ENCODE results near the gene MICU2.
"Not testable (repeated sequence)": the region's sequence is repeated elsewhere in the genome, so short reads cannot be mapped to it uniquely, and the experiment has no call there.

Gene MICU2

GRCh38 chr13:21596722-21597121 is 7.2 kb downstream of the MICU2 start:
- H3K4me3 ChIP-seq (ENCODE audit: control insufficient read depth in 1 of 7, extremely low read depth in 1 of 7, insufficient read depth in 4 of 7, low read depth in 2 of 7, low read length in 6 of 7): no peak overlapping the region
- no peaks in the 10 kb centered on the region for H3K36me3 ChIP-seq (ENCODE audit: control insufficient read depth in 4 of 4, insufficient read depth in 4 of 4, low read length in 3 of 4)
- ChIA-PET POLR2A (no interaction called here), CTCF (no interaction called here)
- H3K4me1 ChIP-seq (ENCODE audit: control extremely low read depth in 1 of 4, control insufficient read depth in 4 of 4, insufficient read depth in 4 of 4, low read length in 3 of 4): peaks cover 0 to 9% (median 1%) of the 10 kb centered on the region in 4 experiments
- no peaks in the 10 kb centered on the region for H3K27me3 ChIP-seq (replicated peaks in 2 of 5; ENCODE audit: control insufficient read depth in 4 of 5, insufficient read depth in 5 of 5, low read length in 4 of 5)
- no peak overlapping the region for H3K27ac ChIP-seq (ENCODE audit: insufficient read depth in 1 of 2, low read depth in 1 of 2, low read length in 2 of 2, poor library complexity in 1 of 2, severe bottlenecking in 2 of 2)
- peaks cover 0 to 3% (median 0%) of the 10 kb centered on the region in 5 experiments for H3K9me3 ChIP-seq (ENCODE audit: control extremely low read depth in 1 of 5, control insufficient read depth in 4 of 5, insufficient read depth in 2 of 5, low read depth in 1 of 5, low read length in 4 of 5)
- DNase-seq: no peak

GRCh38 chr13:21595546-21595822 is 8.5 kb downstream of the MICU2 start:
- ChIA-PET POLR2A (no interaction called here), CTCF (interaction anchor here (0.9 to 2.2 kb wide), 2 partner anchors 10 to 18 kb away, joined by 3 to 6 read pairs; no protein-coding TSS in a partner anchor)
- Histone ChIP-seq H3K27me3 (replicated peaks in 2 of 5; ENCODE audit: control insufficient read depth in 4 of 5, insufficient read depth in 5 of 5, low read length in 4 of 5) (no peaks in the 10 kb centered on the region), H3K4me1 (ENCODE audit: control extremely low read depth in 1 of 4, control insufficient read depth in 4 of 4, insufficient read depth in 4 of 4, low read length in 3 of 4) (peaks cover 0 to 9% (median 1%) of the 10 kb centered on the region in 4 experiments), H3K27ac (ENCODE audit: insufficient read depth in 1 of 2, low read depth in 1 of 2, low read length in 2 of 2, poor library complexity in 1 of 2, severe bottlenecking in 2 of 2) (no peak overlapping the region), H3K36me3 (ENCODE audit: control insufficient read depth in 4 of 4, insufficient read depth in 4 of 4, low read length in 3 of 4) (no peaks in the 10 kb centered on the region), H3K9me3 (ENCODE audit: control extremely low read depth in 1 of 5, control insufficient read depth in 4 of 5, insufficient read depth in 2 of 5, low read depth in 1 of 5, low read length in 4 of 5) (peaks cover 0 to 3% (median 0%) of the 10 kb centered on the region in 5 experiments), H3K4me3 (ENCODE audit: control insufficient read depth in 1 of 7, extremely low read depth in 1 of 7, insufficient read depth in 4 of 7, low read depth in 2 of 7, low read length in 6 of 7) (no peak overlapping the region)
- no peak for DNase-seq

- no peak for DNase-seq
- CTCF ChIA-PET: interaction anchor here (0.9 to 2.2 kb wide), 2 partner anchors 11 to 17 kb away, joined by 3 to 6 read pairs; no protein-coding TSS in a partner anchor
- Histone ChIP-seq H3K9me3 (ENCODE audit: control extremely low read depth in 1 of 5, control insufficient read depth in 4 of 5, insufficient read depth in 2 of 5, low read depth in 1 of 5, low read length in 4 of 5) (peaks cover 0 to 3% (median 0%) of the 10 kb centered on the region in 5 experiments), H3K4me1 (ENCODE audit: control extremely low read depth in 1 of 4, control insufficient read depth in 4 of 4, insufficient read depth in 4 of 4, low read length in 3 of 4) (peaks cover 0 to 9% (median 1%) of the 10 kb centered on the region in 4 experiments), H3K27me3 (replicated peaks in 2 of 5; ENCODE audit: control insufficient read depth in 4 of 5, insufficient read depth in 5 of 5, low read length in 4 of 5) (no peaks in the 10 kb centered on the region), H3K27ac (ENCODE audit: insufficient read depth in 1 of 2, low read depth in 1 of 2, low read length in 2 of 2, poor library complexity in 1 of 2, severe bottlenecking in 2 of 2) (no peak overlapping the region), H3K36me3 (ENCODE audit: control insufficient read depth in 4 of 4, insufficient read depth in 4 of 4, low read length in 3 of 4) (no peaks in the 10 kb centered on the region), H3K4me3 (ENCODE audit: control insufficient read depth in 1 of 7, extremely low read depth in 1 of 7, insufficient read depth in 4 of 7, low read depth in 2 of 7, low read length in 6 of 7) (no peak overlapping the region)
- POLR2A ChIA-PET: no interaction called here
- WGBS (ENCODE audit: insufficient coverage): 100% methylated on average over 1 of the region's 3 CpGs
Measured at GRCh38 chr13:21594715-21595545, 9.0 kb downstream of the MICU2 start.

GRCh38 chr13:21590665-21591456 is 13.1 kb downstream of the MICU2 start:
- H3K4me3 ChIP-seq (ENCODE audit: control insufficient read depth in 1 of 7, extremely low read depth in 1 of 7, insufficient read depth in 4 of 7, low read depth in 2 of 7, low read length in 6 of 7); CTCF ChIA-PET; H3K36me3 ChIP-seq (ENCODE audit: control insufficient read depth in 4 of 4, insufficient read depth in 4 of 4, low read length in 3 of 4); H3K27me3 ChIP-seq (replicated peaks in 2 of 5; ENCODE audit: control insufficient read depth in 4 of 5, insufficient read depth in 5 of 5, low read length in 4 of 5); H3K9me3 ChIP-seq (ENCODE audit: control extremely low read depth in 1 of 5, control insufficient read depth in 4 of 5, insufficient read depth in 2 of 5, low read depth in 1 of 5, low read length in 4 of 5); POLR2A ChIA-PET; H3K4me1 ChIP-seq (ENCODE audit: control extremely low read depth in 1 of 4, control insufficient read depth in 4 of 4, insufficient read depth in 4 of 4, low read length in 3 of 4); H3K27ac ChIP-seq (ENCODE audit: insufficient read depth in 1 of 2, low read depth in 1 of 2, low read length in 2 of 2, poor library complexity in 1 of 2, severe bottlenecking in 2 of 2); DNase-seq: not testable (repeated sequence)
- WGBS (ENCODE audit: insufficient coverage): 97% methylated on average over 6 of the region's 11 CpGs

- no peak overlapping the region for H3K27ac ChIP-seq (ENCODE audit: insufficient read depth in 1 of 2, low read depth in 1 of 2, low read length in 2 of 2, poor library complexity in 1 of 2, severe bottlenecking in 2 of 2)
- ChIA-PET POLR2A (no interaction called here), CTCF (interaction anchor here (1.9 kb wide), 1 partner anchor 14 kb away, joined by 4 read pairs; the partner anchor contains the start of gene MICU2)
Measured at GRCh38 chr13:21590231-21590630, 13.7 kb downstream of the MICU2 start.

DNA sequence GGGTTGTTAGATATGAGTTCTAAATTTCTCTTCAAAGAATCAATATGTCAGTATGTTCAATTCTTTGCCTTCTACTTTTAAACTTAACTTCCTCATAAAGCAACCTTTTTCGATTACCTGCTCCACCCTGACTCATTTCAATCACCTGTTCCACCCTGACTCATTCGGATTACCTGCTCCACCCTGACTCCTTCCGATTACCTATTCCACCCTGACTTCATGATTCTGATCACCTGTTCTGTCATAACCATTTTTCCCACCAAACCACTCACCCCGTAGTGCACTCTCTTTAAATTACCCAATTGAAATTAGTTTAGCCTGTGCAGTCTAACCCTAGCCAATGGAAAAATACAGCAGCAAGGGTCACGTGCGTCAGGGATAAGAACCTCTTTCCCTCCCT is 14.5 kb downstream of the MICU2 start:
- H3K4me1 ChIP-seq (ENCODE audit: control extremely low read depth in 1 of 4, control insufficient read depth in 4 of 4, insufficient read depth in 4 of 4, low read length in 3 of 4); H3K4me3 ChIP-seq (ENCODE audit: control insufficient read depth in 1 of 7, extremely low read depth in 1 of 7, insufficient read depth in 4 of 7, low read depth in 2 of 7, low read length in 6 of 7); H3K27me3 ChIP-seq (replicated peaks in 2 of 5; ENCODE audit: control insufficient read depth in 4 of 5, insufficient read depth in 5 of 5, low read length in 4 of 5); DNase-seq; H3K27ac ChIP-seq (ENCODE audit: insufficient read depth in 1 of 2, low read depth in 1 of 2, low read length in 2 of 2, poor library complexity in 1 of 2, severe bottlenecking in 2 of 2); POLR2A ChIA-PET; H3K9me3 ChIP-seq (ENCODE audit: control extremely low read depth in 1 of 5, control insufficient read depth in 4 of 5, insufficient read depth in 2 of 5, low read depth in 1 of 5, low read length in 4 of 5); H3K36me3 ChIP-seq (ENCODE audit: control insufficient read depth in 4 of 4, insufficient read depth in 4 of 4, low read length in 3 of 4): not testable (repeated sequence)
- CTCF ChIA-PET: interaction anchor here (1.9 to 2.0 kb wide), 2 partner anchors 12 to 14 kb away, joined by 4 read pairs; partner anchors contain the start of gene MICU2
- WGBS (ENCODE audit: insufficient coverage): 97% methylated on average over 6 of the region's 6 CpGs

More at GRCh38 chr13:21590231-21590630, 13.7 kb downstream of the MICU2 start:
- no peak overlapping the region for H3K4me3 ChIP-seq (ENCODE audit: control insufficient read depth in 1 of 7, extremely low read depth in 1 of 7, insufficient read depth in 4 of 7, low read depth in 2 of 7, low read length in 6 of 7)
- no peak for DNase-seq
- H3K36me3 ChIP-seq (ENCODE audit: control insufficient read depth in 4 of 4, insufficient read depth in 4 of 4, low read length in 3 of 4): peaks cover 0 to 1% (median 0%) of the 10 kb centered on the region in 4 experiments
- H3K27me3 ChIP-seq (replicated peaks in 2 of 5; ENCODE audit: control insufficient read depth in 4 of 5, insufficient read depth in 5 of 5, low read length in 4 of 5): no peaks in the 10 kb centered on the region
- peaks cover 0 to 3% (median 0%) of the 10 kb centered on the region in 5 experiments for H3K9me3 ChIP-seq (ENCODE audit: control extremely low read depth in 1 of 5, control insufficient read depth in 4 of 5, insufficient read depth in 2 of 5, low read depth in 1 of 5, low read length in 4 of 5)
- peaks cover 0 to 9% (median 0%) of the 10 kb centered on the region in 4 experiments for H3K4me1 ChIP-seq (ENCODE audit: control extremely low read depth in 1 of 4, control insufficient read depth in 4 of 4, insufficient read depth in 4 of 4, low read length in 3 of 4)
- WGBS (ENCODE audit: insufficient coverage): 90% methylated on average over 1 of the region's 5 CpGs

DNA sequence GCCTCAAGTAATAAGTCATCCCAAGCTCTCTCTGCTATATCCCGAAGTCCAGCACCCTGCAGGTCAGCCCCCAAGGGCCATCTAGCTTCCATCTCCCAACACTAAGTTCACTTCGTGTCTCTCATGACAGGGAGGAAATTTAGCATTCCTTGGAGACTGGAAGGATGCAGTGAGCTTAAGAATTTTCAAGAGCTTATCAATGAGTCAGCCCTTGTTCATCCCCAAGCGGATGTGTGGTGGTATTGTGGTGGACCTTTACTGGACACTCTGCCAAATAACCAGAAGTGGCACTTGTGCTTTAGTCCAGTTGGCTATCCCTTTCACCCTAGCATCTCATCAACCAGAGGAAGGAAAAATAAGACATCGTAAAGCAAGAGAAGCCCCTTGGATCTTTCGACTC is 15.6 kb downstream of the MICU2 start:
- H3K4me3 ChIP-seq (ENCODE audit: control insufficient read depth in 1 of 7, extremely low read depth in 1 of 7, insufficient read depth in 4 of 7, low read depth in 2 of 7, low read length in 6 of 7); H3K27me3 ChIP-seq (replicated peaks in 2 of 5; ENCODE audit: control insufficient read depth in 4 of 5, insufficient read depth in 5 of 5, low read length in 4 of 5); POLR2A ChIA-PET; DNase-seq; H3K4me1 ChIP-seq (ENCODE audit: control extremely low read depth in 1 of 4, control insufficient read depth in 4 of 4, insufficient read depth in 4 of 4, low read length in 3 of 4); H3K9me3 ChIP-seq (ENCODE audit: control extremely low read depth in 1 of 5, control insufficient read depth in 4 of 5, insufficient read depth in 2 of 5, low read depth in 1 of 5, low read length in 4 of 5); H3K36me3 ChIP-seq (ENCODE audit: control insufficient read depth in 4 of 4, insufficient read depth in 4 of 4, low read length in 3 of 4); H3K27ac ChIP-seq (ENCODE audit: insufficient read depth in 1 of 2, low read depth in 1 of 2, low read length in 2 of 2, poor library complexity in 1 of 2, severe bottlenecking in 2 of 2): not testable (repeated sequence)
- WGBS (ENCODE audit: insufficient coverage): 100% methylated on average over 1 of the region's 5 CpGs
- CTCF ChIA-PET: interaction anchor here (1.9 to 2.0 kb wide), 2 partner anchors 13 to 15 kb away, joined by 4 read pairs; partner anchors contain the start of gene MICU2

Measured in common myeloid progenitor, CD34-positive (primary cell).